ENCODE measurements around the gene KCNG2. TPM values are rescaled to one million over a fixed set of nuclear protein-coding genes. Genes with fewer than 3 reads are reported as not detected.

Gene KCNG2
- total RNA-seq, 2 donors from 2014 or later = 1.5 TPM; not detected in 1

DNA sequence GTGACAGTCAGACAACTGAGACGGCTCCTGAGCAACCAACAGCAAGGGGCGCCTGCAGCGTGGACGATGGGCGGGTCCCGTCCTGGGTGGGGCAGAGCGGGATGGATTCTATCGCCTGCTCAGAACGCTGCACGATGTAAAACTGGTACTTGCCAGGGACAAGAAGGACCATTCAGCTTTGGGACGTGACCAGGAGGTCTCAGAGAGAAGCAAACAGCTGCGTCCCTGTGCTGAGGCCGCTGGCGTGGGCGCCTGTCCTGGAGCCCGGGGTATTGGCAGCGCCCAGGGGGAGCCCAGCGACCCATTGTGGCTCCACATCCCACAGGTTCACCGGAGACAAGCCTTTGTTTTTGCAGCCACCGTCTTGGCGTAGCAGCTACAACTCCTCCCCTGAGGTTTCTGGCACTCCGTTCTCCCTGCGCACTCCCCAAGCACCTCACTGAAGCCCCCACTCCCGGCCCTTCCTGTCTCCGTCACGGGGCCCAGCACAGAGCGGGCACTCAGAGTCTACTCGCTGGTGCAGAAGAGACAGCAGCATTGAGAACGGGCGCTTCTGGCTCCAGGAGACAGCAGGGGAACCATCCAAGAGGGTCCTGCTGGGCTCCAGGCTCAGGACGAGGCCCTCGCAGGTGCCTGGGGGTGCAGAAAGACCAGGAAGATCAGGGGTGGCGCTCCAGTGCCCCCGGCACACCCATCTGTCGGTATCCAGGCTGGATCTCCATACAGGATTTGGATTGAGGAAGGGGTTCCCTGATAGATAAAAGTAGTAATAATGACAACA, 22.1 kb upstream of the KCNG2 start:
- Histone ChIP-seq H3K27ac (no peak overlapping the region), H3K27me3 (replicated peaks; ENCODE audit: insufficient read depth) (no peaks in the 10 kb centered on the region), H3K4me1 (ENCODE audit: control insufficient read depth in 1 of 2, low read depth in 2 of 2) (no peaks in the 10 kb centered on the region), H3K36me3 (no peaks in the 10 kb centered on the region), H3K9me3 (no peaks in the 10 kb centered on the region), H3K4me3 (no peak overlapping the region)
- DNase-seq (ENCODE audit: low spot score) = no peak
- ATAC-seq (ENCODE audit: insufficient number of reproducible peaks, low FRiP score, low read depth) = no peak
- TF ChIP-seq, protein P1, sequence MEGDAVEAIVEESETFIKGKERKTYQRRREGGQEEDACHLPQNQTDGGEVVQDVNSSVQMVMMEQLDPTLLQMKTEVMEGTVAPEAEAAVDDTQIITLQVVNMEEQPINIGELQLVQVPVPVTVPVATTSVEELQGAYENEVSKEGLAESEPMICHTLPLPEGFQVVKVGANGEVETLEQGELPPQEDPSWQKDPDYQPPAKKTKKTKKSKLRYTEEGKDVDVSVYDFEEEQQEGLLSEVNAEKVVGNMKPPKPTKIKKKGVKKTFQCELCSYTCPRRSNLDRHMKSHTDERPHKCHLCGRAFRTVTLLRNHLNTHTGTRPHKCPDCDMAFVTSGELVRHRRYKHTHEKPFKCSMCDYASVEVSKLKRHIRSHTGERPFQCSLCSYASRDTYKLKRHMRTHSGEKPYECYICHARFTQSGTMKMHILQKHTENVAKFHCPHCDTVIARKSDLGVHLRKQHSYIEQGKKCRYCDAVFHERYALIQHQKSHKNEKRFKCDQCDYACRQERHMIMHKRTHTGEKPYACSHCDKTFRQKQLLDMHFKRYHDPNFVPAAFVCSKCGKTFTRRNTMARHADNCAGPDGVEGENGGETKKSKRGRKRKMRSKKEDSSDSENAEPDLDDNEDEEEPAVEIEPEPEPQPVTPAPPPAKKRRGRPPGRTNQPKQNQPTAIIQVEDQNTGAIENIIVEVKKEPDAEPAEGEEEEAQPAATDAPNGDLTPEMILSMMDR (IDR thresholded peaks at IDR 0.05) = no peak

DNA sequence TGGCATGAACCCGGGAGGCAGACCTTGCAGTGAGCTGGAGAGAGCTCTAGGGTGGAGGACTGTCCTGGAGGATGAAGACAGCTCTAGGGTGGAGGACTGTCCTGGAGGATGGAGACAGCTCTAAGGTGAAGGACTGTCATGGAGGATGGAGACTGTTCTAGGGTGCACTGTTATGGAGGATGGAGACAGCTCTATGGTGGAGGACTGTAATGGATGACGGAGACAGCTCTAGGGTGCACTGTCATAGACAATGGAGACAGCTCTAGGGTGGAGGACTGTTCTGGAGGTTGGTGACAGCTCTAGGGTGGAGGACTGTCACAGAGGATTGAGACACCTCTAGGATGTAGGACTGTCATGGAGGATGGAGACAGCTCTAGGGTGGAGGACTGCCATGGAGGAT, 21.1 kb upstream of the KCNG2 start:
- no peaks in the 10 kb centered on the region for H3K36me3 ChIP-seq
- H3K9me3 ChIP-seq = no peaks in the 10 kb centered on the region
- H3K27me3 ChIP-seq (replicated peaks; ENCODE audit: insufficient read depth) = no peaks in the 10 kb centered on the region
- TF ChIP-seq, protein P1 (IDR thresholded peaks at IDR 0.05) = no peak
- DNase-seq (ENCODE audit: low spot score) = no peak
- ATAC-seq (ENCODE audit: insufficient number of reproducible peaks, low FRiP score, low read depth) = no peak
- H3K4me3 ChIP-seq = no peak overlapping the region
- H3K4me1 ChIP-seq (ENCODE audit: control insufficient read depth in 1 of 2, low read depth in 2 of 2) = no peaks in the 10 kb centered on the region
- no peak overlapping the region for H3K27ac ChIP-seq

DNA sequence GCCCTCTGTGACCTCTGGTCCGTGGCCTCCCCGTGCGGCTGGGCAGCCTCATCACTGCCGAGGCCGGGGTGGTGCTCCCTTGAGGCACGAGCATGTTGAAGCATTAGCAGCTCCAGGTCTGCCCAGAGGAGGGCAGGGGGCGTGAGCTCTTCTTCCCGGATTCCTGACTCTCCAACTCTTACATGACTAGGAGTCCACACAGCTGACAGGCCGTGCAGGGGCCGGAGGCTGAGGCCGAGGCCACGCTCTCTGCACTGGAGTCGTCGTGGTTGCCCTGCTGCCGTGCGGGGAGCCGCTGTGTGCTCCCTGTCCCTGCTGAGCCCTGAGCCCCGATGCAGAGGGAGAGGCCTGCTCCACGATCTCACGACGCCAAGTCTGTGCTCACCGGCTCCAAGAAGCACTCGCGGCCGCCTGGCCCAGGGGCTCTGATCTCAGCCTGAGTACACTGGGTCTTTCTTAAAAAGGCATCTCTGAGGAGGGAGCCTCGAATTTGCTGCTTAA, 19.4 kb upstream of the KCNG2 start:
- ATAC-seq (ENCODE audit: insufficient number of reproducible peaks, low FRiP score, low read depth) (no peak), DNase-seq (ENCODE audit: low spot score) (no peak)
- Histone ChIP-seq H3K27ac (no peak overlapping the region), H3K4me3 (no peak overlapping the region), H3K27me3 (replicated peaks; ENCODE audit: insufficient read depth) (no peaks in the 10 kb centered on the region), H3K9me3 (no peaks in the 10 kb centered on the region), H3K36me3 (no peaks in the 10 kb centered on the region), H3K4me1 (ENCODE audit: control insufficient read depth in 1 of 2, low read depth in 2 of 2) (no peaks in the 10 kb centered on the region)
- TF ChIP-seq, protein P1 (IDR thresholded peaks at IDR 0.05) = no peak

DNA sequence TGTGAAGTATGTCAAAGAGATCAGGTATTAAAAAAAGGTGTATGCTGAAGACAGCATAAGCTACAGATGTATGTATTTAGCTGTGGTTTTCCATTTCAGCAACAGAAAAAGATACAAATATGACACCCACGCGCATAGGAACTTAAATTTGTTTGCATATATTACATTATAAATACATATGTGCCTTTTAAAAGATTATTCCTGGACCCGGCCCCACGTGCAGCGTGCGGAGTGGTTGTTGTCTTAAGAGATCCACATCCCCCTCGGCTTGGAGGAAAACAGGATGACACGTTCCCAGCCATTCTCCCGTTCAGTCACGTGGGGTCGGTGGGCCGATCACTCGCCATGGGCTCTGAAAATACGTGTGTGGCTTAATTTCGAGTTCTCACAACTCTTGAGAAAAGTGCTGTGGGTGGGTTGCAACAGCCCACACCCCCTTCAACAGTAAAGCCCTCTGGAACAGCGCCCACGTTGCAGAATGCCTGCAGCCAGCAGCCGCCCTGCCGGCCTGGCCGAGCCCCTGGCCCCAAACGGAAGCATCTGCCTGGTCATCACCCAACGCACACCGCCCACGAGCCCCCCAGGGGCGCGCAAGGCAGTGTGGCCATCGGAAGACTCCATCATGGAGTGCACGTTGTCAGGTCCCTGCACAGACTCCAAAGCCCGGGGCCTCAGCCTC, 18.6 kb upstream of the KCNG2 start:
- TF ChIP-seq, protein P1 (IDR thresholded peaks at IDR 0.05) = no peak
- H3K4me1 ChIP-seq (ENCODE audit: control insufficient read depth in 1 of 2, low read depth in 2 of 2) = no peaks in the 10 kb centered on the region
- no peak overlapping the region for H3K27ac ChIP-seq
- no peak for ATAC-seq (ENCODE audit: insufficient number of reproducible peaks, low FRiP score, low read depth)
- H3K36me3 ChIP-seq = no peaks in the 10 kb centered on the region
- H3K4me3 ChIP-seq = no peak overlapping the region
- H3K27me3 ChIP-seq (replicated peaks; ENCODE audit: insufficient read depth) = no peaks in the 10 kb centered on the region
- no peak for DNase-seq (ENCODE audit: low spot score)
- no peaks in the 10 kb centered on the region for H3K9me3 ChIP-seq

DNA sequence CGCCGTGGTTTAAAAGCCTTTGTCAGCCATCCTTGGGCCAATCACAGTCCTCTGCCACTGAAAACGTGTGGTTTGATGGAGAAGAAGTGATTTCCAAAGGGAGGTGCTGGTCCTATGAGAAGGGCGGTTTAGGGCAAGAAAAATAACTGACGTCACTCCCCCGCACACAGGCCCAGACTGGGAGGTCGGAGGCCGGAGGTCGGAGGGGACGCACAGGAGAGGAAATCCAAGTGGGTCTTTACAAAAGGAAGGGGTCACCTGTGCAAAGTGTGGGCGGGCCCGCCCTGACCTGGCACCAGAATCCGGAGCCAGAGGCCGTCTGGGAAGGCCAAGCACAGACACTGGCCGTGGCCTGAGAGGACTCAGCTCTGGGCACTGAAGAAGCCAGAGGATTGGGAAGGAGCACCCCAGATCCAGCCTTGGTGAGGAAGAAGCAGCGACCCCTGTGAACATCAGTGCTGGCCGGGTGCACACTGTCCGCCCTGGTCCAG, 18.0 kb upstream of the KCNG2 start:
- H3K36me3 ChIP-seq = no peaks in the 10 kb centered on the region
- H3K4me3 ChIP-seq = no peak overlapping the region
- ATAC-seq (ENCODE audit: insufficient number of reproducible peaks, low FRiP score, low read depth) (no peak), DNase-seq (ENCODE audit: low spot score) (no peak)
- H3K4me1 ChIP-seq (ENCODE audit: control insufficient read depth in 1 of 2, low read depth in 2 of 2) = no peaks in the 10 kb centered on the region
- no peak overlapping the region for H3K27ac ChIP-seq
- no peaks in the 10 kb centered on the region for H3K9me3 ChIP-seq
- H3K27me3 ChIP-seq (replicated peaks; ENCODE audit: insufficient read depth) = no peaks in the 10 kb centered on the region
- TF ChIP-seq, protein P1 (IDR thresholded peaks at IDR 0.05) = no peak

All from thoracic aorta (tissue), 2 donors.